Measurements from ENCODE around the gene FOXM1. TPM values are rescaled to one million over a fixed set of nuclear protein-coding genes. Genes with fewer than 3 reads are reported as not detected.
"Not testable (repeated sequence)": the region's sequence is repeated elsewhere in the genome, so short reads cannot be mapped to it uniquely, and the experiment has no call there.

Gene FOXM1
- polyA plus RNA-seq, 1 donor: 46.4 TPM

GRCh38 chr12:2886768-2887450, 9.9 kb upstream of the FOXM1 start:
- DNase-seq: no peak

- no peak for DNase-seq
Observed at GRCh38 chr12:2884810-2885209, 7.8 kb upstream of the FOXM1 start.

- no peak for DNase-seq
Observed at GRCh38 chr12:2879853-2880252, 2.9 kb upstream of the FOXM1 start.

GRCh38 chr12:2877953-2878732, 1.2 kb upstream of the FOXM1 start:
- peak; percentile 31 for DNase-seq

GRCh38 chr12:2876431-2877046, 435 bp downstream of the FOXM1 start:
- no peak for DNase-seq

GRCh38 chr12:2868986-2869632, 7.9 kb downstream of the FOXM1 start:
- DNase-seq: not testable (repeated sequence)

GRCh38 chr12:2864198-2864597, 12.8 kb downstream of the FOXM1 start:
- no peak for DNase-seq

- not testable (repeated sequence) for DNase-seq
Observed at GRCh38 chr12:2863402-2863801, 13.6 kb downstream of the FOXM1 start.

GRCh38 chr12:2862876-2863275, 14.1 kb downstream of the FOXM1 start:
- no peak for DNase-seq

- no peak for DNase-seq
Observed at GRCh38 chr12:2860170-2860569, 16.8 kb downstream of the FOXM1 start.

GRCh38 chr12:2858944-2859421, 18.0 kb downstream of the FOXM1 start:
- no peak for DNase-seq

GRCh38 chr12:2858334-2858733, 18.6 kb downstream of the FOXM1 start:
- DNase-seq: no peak

GRCh38 chr12:2857576-2857975, 19.4 kb downstream of the FOXM1 start:
- no peak for DNase-seq

- DNase-seq: no peak
Observed at GRCh38 chr12:2857021-2857431, 19.9 kb downstream of the FOXM1 start, which contains the start of gene TEX52. Gene TEX52, minus strand, starts transcription at chr12:2857039. Its CDS starts 13 bp downstream, at chr12:2857026.

GRCh38 chr12:2856051-2856450, 20.9 kb downstream of the FOXM1 start:
- DNase-seq: no peak

- no peak for DNase-seq
Observed at GRCh38 chr12:2855546-2855945, 21.4 kb downstream of the FOXM1 start.

GRCh38 chr12:2854669-2855453, 22.1 kb downstream of the FOXM1 start:
- DNase-seq: no peak

GRCh38 chr12:2853626-2854025, 23.3 kb downstream of the FOXM1 start:
- peak; percentile 77 for DNase-seq

- DNase-seq: no peak
Observed at GRCh38 chr12:2851931-2852330, 25.0 kb downstream of the FOXM1 start.

GRCh38 chr12:2845280-2845679, 31.7 kb downstream of the FOXM1 start:
- peak; percentile 45 for DNase-seq

- no peak for DNase-seq
Observed at GRCh38 chr12:2844786-2845185, 32.2 kb downstream of the FOXM1 start.

GRCh38 chr12:2842948-2843347, 34.0 kb downstream of the FOXM1 start:
- DNase-seq: no peak

All from left kidney (tissue), 2 donors.